IMR-90 (cell line): ENCODE data around the gene UBA1. TPM values are rescaled to one million over a fixed set of nuclear protein-coding genes. Genes with fewer than 3 reads are reported as not detected.

Experiments used
- ATAC-seq: fragments of 200-7000 bp; cut with Tn5 transposase; 2 replicates; pipeline ENCODE4 v1.9.1; 2020; ENCODE audit warnings: low read depth, mild to moderate bottlenecking, moderate library complexity
- BruUV-seq: library from RNA; stranded (reverse); fragments of 400-500 nt; replicated peaks from 2 replicates; lab custom pipeline; 2021; lab: Mats Ljungman, UMichigan
- CTCF ChIA-PET: fragments of 300-600 bp; formaldehyde crosslinking; extraction: SDS; loops from one replicate; lab custom pipeline; 2021; ENCODE audit warnings: antibody characterized with exemption; lab: Yijun Ruan, JAX
- POLR2A ChIA-PET: fragments of 300-600 bp; sonication (Branson Sonifier 250); formaldehyde crosslinking; loops from one replicate; lab custom pipeline; 2022; ENCODE audit warnings: antibody characterized with exemption; ENCODE audit not compliant: unreplicated experiment; lab: Charles Lee
- DNase-seq: peaks from one replicate; pipeline ENCODE4 v3.0.0; 2013
- H2AFZ ChIP-seq: replicated peaks from 2 replicates; pipeline ENCODE3; 2013; ENCODE audit warnings: low read length, mild to moderate bottlenecking; ENCODE audit not compliant: poor library complexity
- H2AK5ac ChIP-seq: 2 replicates; pipeline ENCODE4 v1.6.1; 2013; ENCODE audit warnings: low read depth, low read length, inconsistent platforms
- H2AK9ac ChIP-seq: replicated peaks from 2 replicates; pipeline ENCODE3; 2013; ENCODE audit warnings: mild to moderate bottlenecking, low read depth, low read length, moderate library complexity; ENCODE audit not compliant: poor library complexity
- H2BK120ac ChIP-seq: 2 replicates; pipeline ENCODE4 v1.6.1; 2013; ENCODE audit warnings: low read depth, low read length, inconsistent platforms
- H2BK15ac ChIP-seq: 3 replicates; pipeline ENCODE4 v1.6.1; 2013; ENCODE audit warnings: low read depth, low read length, inconsistent platforms
- H2BK20ac ChIP-seq: 2 replicates; pipeline ENCODE4 v1.6.1; 2013; ENCODE audit warnings: low read depth, mild to moderate bottlenecking, inconsistent platforms, low read length, moderate library complexity
- H2BK5ac ChIP-seq: 2 replicates; pipeline ENCODE4 v1.6.1; 2013; ENCODE audit warnings: mild to moderate bottlenecking, low read depth, low read length, inconsistent platforms; ENCODE audit not compliant: poor library complexity, severe bottlenecking
- H3K14ac ChIP-seq: replicated peaks from 2 replicates; pipeline ENCODE4 v1.6.1; 2013; ENCODE audit warnings: low read depth, low read length, inconsistent platforms
- H3K18ac ChIP-seq: 2 replicates; pipeline ENCODE4 v1.6.1; 2013; ENCODE audit warnings: low read depth, low read length, control low read depth
- H3K23ac ChIP-seq: 2 replicates; pipeline ENCODE4 v1.6.1; 2013; ENCODE audit warnings: low read depth, low read length, inconsistent platforms
- H3K27ac ChIP-seq: 2 replicates; pipeline ENCODE4 v1.5.1; 2013; ENCODE audit warnings: mild to moderate bottlenecking, control low read depth, low read length; ENCODE audit not compliant: insufficient read depth
- H3K27me3 ChIP-seq: 2 replicates; pipeline ENCODE4 v1.6.1; 2013; ENCODE audit warnings: low read length; ENCODE audit not compliant: control insufficient read depth, insufficient read depth
- H3K36me3 ChIP-seq: 2 replicates; pipeline ENCODE4 v1.6.1; 2013; ENCODE audit warnings: low read length, mixed read lengths; ENCODE audit not compliant: control insufficient read depth, insufficient read depth
- H3K4ac ChIP-seq: 2 replicates; pipeline ENCODE4 v1.6.1; 2013; ENCODE audit warnings: low read depth, low read length, inconsistent platforms
- H3K4me1 ChIP-seq: 2 replicates; pipeline ENCODE4 v1.6.1; 2013; ENCODE audit warnings: low read length, mixed read lengths; ENCODE audit not compliant: control insufficient read depth, insufficient read depth
- H3K4me2 ChIP-seq: 2 replicates; pipeline ENCODE4 v1.6.1; 2013; ENCODE audit warnings: low read depth, mild to moderate bottlenecking, control low read depth, low read length, moderate library complexity
- H3K4me3 ChIP-seq: 2 replicates; pipeline ENCODE4 v1.5.1; 2013; ENCODE audit warnings: low read depth, mild to moderate bottlenecking, control low read depth, low read length, moderate library complexity; ENCODE audit not compliant: insufficient read depth
- H3K56ac ChIP-seq: 2 replicates; pipeline ENCODE4 v1.6.1; 2013; ENCODE audit warnings: low read length, inconsistent platforms; ENCODE audit not compliant: insufficient read depth; ENCODE audit errors: extremely low read depth
- H3K79me1 ChIP-seq, 2 experiments: 2 replicates each; pipeline ENCODE4 v1.6.1; 2013; ENCODE audit warnings: low read length in 2 of 2, inconsistent platforms in 1 of 2, low read depth in 1 of 2
- H3K9ac ChIP-seq: 2 replicates; pipeline ENCODE4 v1.6.1; 2013; ENCODE audit warnings: low read depth, low read length, control low read depth
- H3K9me1 ChIP-seq: 2 replicates; pipeline ENCODE4 v1.6.1; 2013; ENCODE audit warnings: low read length, inconsistent platforms; ENCODE audit not compliant: insufficient read depth
- H3K9me3 ChIP-seq: 2 replicates; pipeline ENCODE4 v1.6.1; 2013; ENCODE audit warnings: low read length; ENCODE audit not compliant: control insufficient read depth, insufficient read depth
- H4K20me1 ChIP-seq: 2 replicates; pipeline ENCODE4 v1.6.1; 2013; ENCODE audit warnings: low read length, inconsistent platforms; ENCODE audit not compliant: insufficient read depth
- H4K5ac ChIP-seq: 2 replicates; pipeline ENCODE4 v1.6.1; 2013; ENCODE audit warnings: mild to moderate bottlenecking, low read depth, low read length, control low read depth
- H4K8ac ChIP-seq, 2 experiments: 2 replicates each; pipeline ENCODE4 v1.6.1; 2013; ENCODE audit warnings: low read depth in 2 of 2, low read length in 2 of 2, control low read depth in 1 of 2, inconsistent platforms in 1 of 2
- H4K91ac ChIP-seq: 2 replicates; pipeline ENCODE4 v1.6.1; 2013; ENCODE audit warnings: low read depth, low read length, inconsistent platforms; ENCODE audit not compliant: insufficient read depth
- ELK1 ChIP-seq: fragments of 150-350 bp; IDR thresholded peaks from 2 replicates; pipeline ENCODE4 v1.6.1; 2016; ENCODE audit warnings: low read depth, mild to moderate bottlenecking, low read length, moderate library complexity, borderline replicate concordance
- RFX5 ChIP-seq: IDR thresholded peaks from 2 replicates; pipeline ENCODE4 v1.8.0; 2012; ENCODE audit warnings: low read depth, mild to moderate bottlenecking, low read length, moderate library complexity
- USF2 ChIP-seq: fragments of 150-350 bp; IDR thresholded peaks from 2 replicates; pipeline ENCODE4 v1.6.1; 2017; ENCODE audit warnings: mild to moderate bottlenecking, antibody characterized with exemption, low read length, low read depth
- WGBS, 2 experiments: methylation state at CpG; one replicate each; pipeline versions ENCODE4 v1.1.5 to v1.1.7; 2013; ENCODE audit warnings: missing lambda C conversion rate in 2 of 2; ENCODE audit not compliant: insufficient read length in 1 of 2; ENCODE audit errors: extremely low coverage in 2 of 2; 5-methylcytosine and 5-hydroxymethylcytosine counted together
- dilution Hi-C: fragments of 300-500 bp; cut with HindIII; formaldehyde crosslinking; loops from one replicate; pipeline ENCODE4 v1.14.3; 2018; ENCODE audit warnings: low sequenced_read_pairs; ENCODE audit not compliant: unreplicated experiment
- in situ Hi-C: fragments of 300-500 bp; cut with MboI; formaldehyde crosslinking; loops from 3 replicates; pipeline ENCODE4 v1.14.3; 2019; ENCODE audit warnings: low sequenced_read_pairs, inconsistent platforms, mixed read lengths
- intact Hi-C: fragments of 100-400 bp; cut with micrococcal nuclease; formaldehyde crosslinking; loops from 2 replicates; pipeline ENCODE4 v1.10.0; 2022
- polyA plus RNA-seq, 3 experiments: library from polyadenylated mRNA; depleted of rRNA; stranded (reverse); fragments of >200 nt; gene quantifications; 2 replicates each; pipeline ENCODE4 v1.2.3, GENCODE V29; 2012; ENCODE audit warnings: low replicate concordance in 1 of 3
- total RNA-seq: library from RNA; depleted of rRNA; stranded (reverse); fragments of >200 nt; gene quantifications from 2 replicates; pipeline ENCODE4 v1.2.3, GENCODE V29; 2012

UBA1 gene
- total and polyA plus RNA-seq, 2 of the 4 experiments (the other 2 are of a cell fraction), result 299 to 343 TPM

GRCh38 chrX:47201345-47201944, 7.8 kb downstream of the UBA1 start:
- H4K91ac ChIP-seq, result no peak overlapping the region
- TF ChIP-seq USF2 (no peak), RFX5 (no peak), ELK1 (no peak)
- peaks cover 39 to 62% of the 10 kb centered on the region in 2 experiments for H3K79me1 ChIP-seq
- no peak overlapping the region for H2BK15ac ChIP-seq
- H2AFZ ChIP-seq, result no peak overlapping the region
- POLR2A ChIA-PET, result no interaction called here
- no peak overlapping the region for H2BK120ac ChIP-seq
- no peak for ATAC-seq
- no peak overlapping the region for H3K23ac ChIP-seq
- no peak overlapping the region for H2BK20ac ChIP-seq
- no peak overlapping the region for H2BK5ac ChIP-seq
- no peak overlapping the region for H3K14ac ChIP-seq
- peaks cover 86% of the 10 kb centered on the region for H3K36me3 ChIP-seq
- H4K5ac ChIP-seq, result no peak overlapping the region
- H3K18ac ChIP-seq, result no peak overlapping the region
- H3K27ac ChIP-seq, result no peak overlapping the region
- no peak overlapping the region for H4K8ac ChIP-seq
- no peaks in the 10 kb centered on the region for H3K9me3 ChIP-seq
- H2AK5ac ChIP-seq, result no peak overlapping the region
- no peak overlapping the region for H3K4me2 ChIP-seq
- H3K9ac ChIP-seq, result no peak overlapping the region
- WGBS, 2 experiments, result 90% methylated on average over 6 of the region's 9 CpGs; no CpG with 5 or more reads in 1 of the 2 experiments
- DNase-seq, result no peak
- H4K20me1 ChIP-seq, result peaks cover 77% of the 10 kb centered on the region
- intact Hi-C loops, result no loop called here
- H3K4me3 ChIP-seq, result no peak overlapping the region
- CTCF ChIA-PET, result no interaction called here
- dilution Hi-C loops, result no loop called here
- in situ Hi-C loops, result loop anchor here (25.0 kb wide), 1 partner anchor 436 kb away; the partner anchor contains the start of gene CFP
- 0 out of 2 replicates have a peak, but pooled peaks cover 5% of the 10 kb centered on the region for H3K9me1 ChIP-seq
- H3K4me1 ChIP-seq, result peaks cover 13% of the 10 kb centered on the region
- H3K56ac ChIP-seq, result no peak overlapping the region
- no TSS peak for BruUV-seq
- no peak overlapping the region for H2AK9ac ChIP-seq
- H3K27me3 ChIP-seq, result no peaks in the 10 kb centered on the region; the same call in 1 of the 2 replicates
- H3K4ac ChIP-seq, result no peak overlapping the region
